ENCODE results near the gene PNLIP. TPM values are rescaled to one million over a fixed set of nuclear protein-coding genes. Genes with fewer than 3 reads are reported as not detected.

Gene PNLIP
- polyA plus RNA-seq, 2 of the 4 experiments (the other 2 are of a cell fraction) = not detected

DNA sequence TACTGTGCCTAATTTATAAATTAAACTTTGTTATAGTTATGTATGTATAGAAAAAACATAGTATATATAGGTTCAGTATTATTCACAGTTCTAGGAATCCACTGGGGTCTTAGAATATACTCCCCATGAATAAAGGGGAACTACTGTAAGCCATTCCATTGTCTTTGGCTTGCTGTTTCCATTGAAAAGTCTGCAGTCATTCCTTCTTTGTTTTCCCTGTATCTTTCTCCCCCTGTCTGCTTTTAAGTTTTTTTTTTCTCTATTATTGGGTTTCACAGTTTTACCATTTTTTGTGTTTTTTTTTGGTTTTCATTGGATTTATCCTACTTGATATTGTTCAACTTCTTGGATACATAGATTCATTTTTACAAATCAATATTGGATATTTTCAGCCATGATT is 6.7 kb upstream of the PNLIP start:
- no peak for TF ChIP-seq HOXA7 (CRISPR knock-in tag; IDR thresholded peaks at IDR 0.05)
- no peak for TF ChIP-seq RNF2 (IDR thresholded peaks at IDR 0.05; ENCODE audit: borderline replicate concordance, low read depth)
- ChIA-PET POLR2A (no interaction called here), CTCF (no interaction called here)
- Histone ChIP-seq H3K4me2 (no peak overlapping the region), H3K27ac (no peak overlapping the region), H3K4me3 (no peak overlapping the region), H3K4me1 (no peaks in the 10 kb centered on the region), H3K9me3 (no peaks in the 10 kb centered on the region)
- ATAC-seq = no peak
- no peak for DNase-seq (ENCODE audit: low read depth in 1 of 2, low spot score in 1 of 2)
- FAIRE-seq = no peak

DNA sequence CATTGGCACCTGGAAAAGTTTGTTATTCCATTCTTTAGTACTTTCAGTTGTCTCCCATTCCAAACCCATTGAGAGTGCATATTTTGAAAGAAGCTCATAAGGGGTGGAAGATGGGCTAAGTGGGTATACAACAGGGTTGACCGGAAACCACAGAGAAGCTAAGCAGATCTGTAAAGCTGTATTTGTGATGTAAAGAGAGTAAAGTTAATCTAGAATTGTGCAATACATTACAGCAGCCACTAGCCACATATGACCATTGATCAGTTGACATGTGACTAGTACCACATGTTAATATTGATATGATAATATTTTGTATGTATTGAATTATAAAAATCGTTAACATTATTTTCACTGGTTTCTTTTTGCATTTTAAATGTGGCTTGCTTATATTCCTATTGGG is 4.9 kb upstream of the PNLIP start:
- TF ChIP-seq HOXB13 (CRISPR knock-in tag; IDR thresholded peaks at IDR 0.05; ENCODE audit: low read depth) (no peak), POLR2AphosphoS2 (conservative IDR thresholded peaks at IDR 0.05; ENCODE audit: low read length) (no peak), HDAC2 (IDR thresholded peaks at IDR 0.05) (no peak), SMC3 (IDR thresholded peaks at IDR 0.05) (no peak)
- TF ChIP-seq, protein P1, sequence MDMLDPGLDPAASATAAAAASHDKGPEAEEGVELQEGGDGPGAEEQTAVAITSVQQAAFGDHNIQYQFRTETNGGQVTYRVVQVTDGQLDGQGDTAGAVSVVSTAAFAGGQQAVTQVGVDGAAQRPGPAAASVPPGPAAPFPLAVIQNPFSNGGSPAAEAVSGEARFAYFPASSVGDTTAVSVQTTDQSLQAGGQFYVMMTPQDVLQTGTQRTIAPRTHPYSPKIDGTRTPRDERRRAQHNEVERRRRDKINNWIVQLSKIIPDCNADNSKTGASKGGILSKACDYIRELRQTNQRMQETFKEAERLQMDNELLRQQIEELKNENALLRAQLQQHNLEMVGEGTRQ (IDR thresholded peaks at IDR 0.05) = no peak
- TF ChIP-seq, protein P2, sequence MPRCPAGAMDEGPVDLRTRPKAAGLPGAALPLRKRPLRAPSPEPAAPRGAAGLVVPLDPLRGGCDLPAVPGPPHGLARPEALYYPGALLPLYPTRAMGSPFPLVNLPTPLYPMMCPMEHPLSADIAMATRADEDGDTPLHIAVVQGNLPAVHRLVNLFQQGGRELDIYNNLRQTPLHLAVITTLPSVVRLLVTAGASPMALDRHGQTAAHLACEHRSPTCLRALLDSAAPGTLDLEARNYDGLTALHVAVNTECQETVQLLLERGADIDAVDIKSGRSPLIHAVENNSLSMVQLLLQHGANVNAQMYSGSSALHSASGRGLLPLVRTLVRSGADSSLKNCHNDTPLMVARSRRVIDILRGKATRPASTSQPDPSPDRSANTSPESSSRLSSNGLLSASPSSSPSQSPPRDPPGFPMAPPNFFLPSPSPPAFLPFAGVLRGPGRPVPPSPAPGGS (IDR thresholded peaks at IDR 0.05) = no peak
- H3K4me1 ChIP-seq = no peaks in the 10 kb centered on the region
- no peaks in the 10 kb centered on the region for H3K9me3 ChIP-seq
- no peak overlapping the region for H3K4me3 ChIP-seq
- CTCF ChIA-PET = interaction anchor here (0.6 kb wide), 1 partner anchor 1253 kb away, joined by 3 read pairs; no protein-coding TSS in a partner anchor
- ATAC-seq = no peak
- POLR2A ChIA-PET = no interaction called here
- FAIRE-seq = no peak
- H3K27ac ChIP-seq = no peak overlapping the region
- DNase-seq (ENCODE audit: low read depth in 1 of 2, low spot score in 1 of 2) = no peak
- WGBS (ENCODE audit: missing lambda C conversion rate) = 37% methylated on average over 2 of the region's 2 CpGs
- no peak overlapping the region for H3K4me2 ChIP-seq

DNA sequence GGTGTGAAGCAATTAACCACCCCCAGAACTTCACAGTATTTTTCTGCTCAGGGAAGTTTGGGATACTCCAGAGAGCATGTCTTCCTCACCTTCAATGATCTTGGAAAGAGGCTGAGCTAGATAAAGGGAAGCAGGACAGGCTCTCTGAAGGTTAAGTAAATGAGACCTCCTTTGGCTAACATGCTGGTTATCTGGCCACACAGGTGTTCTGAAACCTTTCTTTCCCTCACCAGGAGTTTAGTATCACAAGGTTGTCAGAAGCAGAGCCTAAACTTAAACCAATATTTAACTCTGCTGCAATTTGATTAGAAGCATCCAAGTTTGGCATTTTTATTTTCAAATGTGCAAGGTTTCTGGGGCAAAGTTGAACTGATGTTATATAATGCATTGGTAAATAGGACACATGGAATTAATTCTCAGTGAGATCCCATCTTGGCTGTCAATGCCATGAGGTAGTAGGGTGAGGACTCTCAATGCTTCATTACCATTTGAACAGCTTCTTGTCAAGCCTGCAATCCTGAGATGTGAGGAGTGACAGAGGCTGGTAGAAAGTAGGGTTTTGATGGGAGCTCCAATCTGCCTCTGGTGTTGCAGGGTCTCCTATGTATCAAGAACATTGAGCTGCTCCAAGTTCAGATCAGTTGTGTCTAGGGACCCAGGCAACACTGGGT is 3.6 kb upstream of the PNLIP start:
- H3K4me3 ChIP-seq = no peak overlapping the region
- CTCF ChIA-PET = interaction anchor here (1.1 kb wide), 1 partner anchor 20 kb away, joined by 3 read pairs; no protein-coding TSS in a partner anchor
- POLR2A ChIA-PET = no interaction called here
- TF ChIP-seq KDM1A (IDR thresholded peaks at IDR 0.05; ENCODE audit: low read depth) = no peak
- TF ChIP-seq CBX8 (IDR thresholded peaks at IDR 0.05) = no peak
- TF ChIP-seq, protein P3, sequence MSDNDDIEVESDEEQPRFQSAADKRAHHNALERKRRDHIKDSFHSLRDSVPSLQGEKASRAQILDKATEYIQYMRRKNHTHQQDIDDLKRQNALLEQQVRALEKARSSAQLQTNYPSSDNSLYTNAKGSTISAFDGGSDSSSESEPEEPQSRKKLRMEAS (IDR thresholded peaks at IDR 0.05) = no peak
- TF ChIP-seq, protein P4, sequence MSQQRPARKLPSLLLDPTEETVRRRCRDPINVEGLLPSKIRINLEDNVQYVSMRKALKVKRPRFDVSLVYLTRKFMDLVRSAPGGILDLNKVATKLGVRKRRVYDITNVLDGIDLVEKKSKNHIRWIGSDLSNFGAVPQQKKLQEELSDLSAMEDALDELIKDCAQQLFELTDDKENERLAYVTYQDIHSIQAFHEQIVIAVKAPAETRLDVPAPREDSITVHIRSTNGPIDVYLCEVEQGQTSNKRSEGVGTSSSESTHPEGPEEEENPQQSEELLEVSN (IDR thresholded peaks at IDR 0.05; ENCODE audit: borderline replicate concordance, low read depth) = no peak
- no peak for ATAC-seq
- H3K9me3 ChIP-seq = no peaks in the 10 kb centered on the region
- no peak overlapping the region for H3K27ac ChIP-seq
- no peaks in the 10 kb centered on the region for H3K4me1 ChIP-seq
- no peak for FAIRE-seq
- H3K4me2 ChIP-seq = no peak overlapping the region
- no peak for DNase-seq (ENCODE audit: low read depth in 1 of 2, low spot score in 1 of 2)

DNA sequence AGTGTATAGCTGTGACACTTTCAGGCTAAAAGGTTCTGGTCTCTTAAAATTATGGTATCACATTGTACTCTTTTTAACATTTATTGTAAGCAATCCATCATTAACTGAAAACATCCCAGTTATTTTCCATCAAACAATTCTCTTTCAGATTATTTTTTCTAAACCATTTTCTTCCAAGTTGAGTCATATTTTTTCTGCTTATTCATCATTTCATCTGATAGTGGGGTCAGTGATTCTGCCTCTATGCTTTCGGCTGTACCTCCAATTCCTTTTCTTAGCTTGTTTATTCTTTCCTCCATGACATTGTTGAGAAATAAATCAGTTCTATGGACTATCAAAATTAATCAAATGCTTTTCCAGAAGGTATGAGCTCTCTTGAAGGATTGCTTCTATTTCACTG is 609 bp upstream of the PNLIP start:
- WGBS (ENCODE audit: missing lambda C conversion rate) = 23% methylated on average over 1 of the region's 1 CpG
- CTCF ChIA-PET = interaction anchor here (0.6 to 0.9 kb wide), 2 partner anchors 20 to 246 kb away, joined by 3 read pairs; no protein-coding TSS in a partner anchor
- no peak for FAIRE-seq
- ATAC-seq = no peak
- Histone ChIP-seq H3K4me1 (no peaks in the 10 kb centered on the region), H3K9me3 (no peaks in the 10 kb centered on the region), H3K4me3 (no peak overlapping the region), H3K27ac (no peak overlapping the region), H3K4me2 (no peak overlapping the region)
- no peak for DNase-seq (ENCODE audit: low read depth in 1 of 2, low spot score in 1 of 2)
- no peak for TF ChIP-seq HDAC2 (IDR thresholded peaks at IDR 0.05)
- TF ChIP-seq MAFK (IDR thresholded peaks at IDR 0.05; ENCODE audit: partially characterized antibody) = peak; percentile 59
- no peak for TF ChIP-seq CBX8 (IDR thresholded peaks at IDR 0.05)
- no peak for TF ChIP-seq FOSB (CRISPR knock-in tag; IDR thresholded peaks at IDR 0.05)
- POLR2A ChIA-PET = no interaction called here

DNA sequence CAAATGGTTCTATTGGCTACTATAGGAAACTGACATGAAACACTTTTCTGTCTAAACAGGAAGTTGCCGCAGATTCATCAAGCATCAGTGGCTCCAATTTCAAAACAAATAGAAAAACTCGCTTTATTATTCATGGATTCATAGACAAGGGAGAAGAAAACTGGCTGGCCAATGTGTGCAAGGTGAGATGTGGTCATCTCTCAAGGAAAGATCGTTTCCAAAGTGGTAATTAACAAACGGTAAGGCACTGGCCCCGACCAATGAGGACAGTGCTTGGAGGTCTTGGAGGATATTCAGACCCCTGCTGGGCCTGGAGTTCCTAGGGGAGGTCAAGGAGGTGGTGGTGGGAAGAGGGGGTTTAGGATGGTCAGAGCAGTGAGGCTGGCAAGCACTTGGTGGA is 2.6 kb downstream of the PNLIP start:
- DNase-seq (ENCODE audit: low read depth in 1 of 2, low spot score in 1 of 2) = no peak
- WGBS (ENCODE audit: missing lambda C conversion rate) = 25% methylated on average over 5 of the region's 5 CpGs
- POLR2A ChIA-PET = no interaction called here
- Histone ChIP-seq H3K4me3 (no peak overlapping the region), H3K4me2 (no peak overlapping the region), H3K4me1 (no peaks in the 10 kb centered on the region), H3K27ac (no peak overlapping the region), H3K9me3 (no peaks in the 10 kb centered on the region)
- ATAC-seq = no peak
- CTCF ChIA-PET = no interaction called here
- FAIRE-seq = no peak
- TF ChIP-seq, protein P5, sequence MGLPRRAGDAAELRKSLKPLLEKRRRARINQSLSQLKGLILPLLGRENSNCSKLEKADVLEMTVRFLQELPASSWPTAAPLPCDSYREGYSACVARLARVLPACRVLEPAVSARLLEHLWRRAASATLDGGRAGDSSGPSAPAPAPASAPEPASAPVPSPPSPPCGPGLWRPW (IDR thresholded peaks at IDR 0.05) = no peak
- TF ChIP-seq NPAS2 (CRISPR knock-in tag; IDR thresholded peaks at IDR 0.05; ENCODE audit: borderline replicate concordance) (no peak), ZNF302 (CRISPR knock-in tag; IDR thresholded peaks at IDR 0.05) (no peak), FOXS1 (CRISPR knock-in tag; IDR thresholded peaks at IDR 0.05) (no peak)
- TF ChIP-seq, protein P6, sequence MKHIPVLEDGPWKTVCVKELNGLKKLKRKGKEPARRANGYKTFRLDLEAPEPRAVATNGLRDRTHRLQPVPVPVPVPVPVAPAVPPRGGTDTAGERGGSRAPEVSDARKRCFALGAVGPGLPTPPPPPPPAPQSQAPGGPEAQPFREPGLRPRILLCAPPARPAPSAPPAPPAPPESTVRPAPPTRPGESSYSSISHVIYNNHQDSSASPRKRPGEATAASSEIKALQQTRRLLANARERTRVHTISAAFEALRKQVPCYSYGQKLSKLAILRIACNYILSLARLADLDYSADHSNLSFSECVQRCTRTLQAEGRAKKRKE (CRISPR knock-in tag; IDR thresholded peaks at IDR 0.05; ENCODE audit: low read depth) = no peak
- TF ChIP-seq, protein P7, sequence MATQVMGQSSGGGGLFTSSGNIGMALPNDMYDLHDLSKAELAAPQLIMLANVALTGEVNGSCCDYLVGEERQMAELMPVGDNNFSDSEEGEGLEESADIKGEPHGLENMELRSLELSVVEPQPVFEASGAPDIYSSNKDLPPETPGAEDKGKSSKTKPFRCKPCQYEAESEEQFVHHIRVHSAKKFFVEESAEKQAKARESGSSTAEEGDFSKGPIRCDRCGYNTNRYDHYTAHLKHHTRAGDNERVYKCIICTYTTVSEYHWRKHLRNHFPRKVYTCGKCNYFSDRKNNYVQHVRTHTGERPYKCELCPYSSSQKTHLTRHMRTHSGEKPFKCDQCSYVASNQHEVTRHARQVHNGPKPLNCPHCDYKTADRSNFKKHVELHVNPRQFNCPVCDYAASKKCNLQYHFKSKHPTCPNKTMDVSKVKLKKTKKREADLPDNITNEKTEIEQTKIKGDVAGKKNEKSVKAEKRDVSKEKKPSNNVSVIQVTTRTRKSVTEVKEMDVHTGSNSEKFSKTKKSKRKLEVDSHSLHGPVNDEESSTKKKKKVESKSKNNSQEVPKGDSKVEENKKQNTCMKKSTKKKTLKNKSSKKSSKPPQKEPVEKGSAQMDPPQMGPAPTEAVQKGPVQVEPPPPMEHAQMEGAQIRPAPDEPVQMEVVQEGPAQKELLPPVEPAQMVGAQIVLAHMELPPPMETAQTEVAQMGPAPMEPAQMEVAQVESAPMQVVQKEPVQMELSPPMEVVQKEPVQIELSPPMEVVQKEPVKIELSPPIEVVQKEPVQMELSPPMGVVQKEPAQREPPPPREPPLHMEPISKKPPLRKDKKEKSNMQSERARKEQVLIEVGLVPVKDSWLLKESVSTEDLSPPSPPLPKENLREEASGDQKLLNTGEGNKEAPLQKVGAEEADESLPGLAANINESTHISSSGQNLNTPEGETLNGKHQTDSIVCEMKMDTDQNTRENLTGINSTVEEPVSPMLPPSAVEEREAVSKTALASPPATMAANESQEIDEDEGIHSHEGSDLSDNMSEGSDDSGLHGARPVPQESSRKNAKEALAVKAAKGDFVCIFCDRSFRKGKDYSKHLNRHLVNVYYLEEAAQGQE (IDR thresholded peaks at IDR 0.05) = no peak

Measured in A549 (cell line).